PFSK-1 (cell line): ENCODE measurements around the gene BAG2.

Experiments used
- POLR2AphosphoS5 ChIP-seq: IDR thresholded peaks from 2 replicates; pipeline ENCODE4 v1.6.1; 2012; ENCODE audit warnings: low read depth, mild to moderate bottlenecking, control low read depth, low read length, moderate library complexity
- TAF1 ChIP-seq: IDR thresholded peaks from 2 replicates; pipeline ENCODE4 v1.6.1; 2012; ENCODE audit warnings: low read length, control low read depth, borderline replicate concordance; ENCODE audit not compliant: insufficient read depth
- TF ChIP-seq, protein P1 (sequence below), 2 experiments: IDR thresholded peaks; 2 replicates each; pipeline versions ENCODE4 v1.6.1 to v1.8.0; 2011 to 2012; ENCODE audit warnings: low read depth in 2 of 2, low read length in 2 of 2, control low read depth in 1 of 2, inconsistent platforms in 1 of 2, mild to moderate bottlenecking in 1 of 2, moderate library complexity in 1 of 2; ENCODE audit not compliant: insufficient read depth in 1 of 2

Gene BAG2

DNA sequence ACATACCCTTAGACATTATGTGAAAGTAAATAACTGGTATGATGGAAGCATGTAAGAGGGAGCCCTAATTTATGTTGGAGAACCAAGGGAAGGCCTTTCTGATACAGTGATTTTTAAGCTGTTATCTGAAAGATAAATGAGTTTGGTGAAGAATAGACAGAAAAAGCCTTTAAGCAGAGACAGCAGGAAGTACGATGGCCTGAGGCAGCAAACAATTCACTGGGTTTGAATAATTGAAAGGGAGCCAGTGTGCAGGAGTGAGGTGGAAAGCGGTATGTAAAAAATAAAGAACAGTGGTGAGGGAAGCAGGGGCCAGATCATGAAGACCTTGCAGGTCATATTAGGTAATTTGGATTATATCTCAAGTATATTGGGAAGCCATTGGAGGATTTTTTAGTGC, 54.1 kb downstream of the BAG2 start:
- TF ChIP-seq POLR2AphosphoS5 (no peak), TAF1 (no peak)
- TF ChIP-seq, protein P1, sequence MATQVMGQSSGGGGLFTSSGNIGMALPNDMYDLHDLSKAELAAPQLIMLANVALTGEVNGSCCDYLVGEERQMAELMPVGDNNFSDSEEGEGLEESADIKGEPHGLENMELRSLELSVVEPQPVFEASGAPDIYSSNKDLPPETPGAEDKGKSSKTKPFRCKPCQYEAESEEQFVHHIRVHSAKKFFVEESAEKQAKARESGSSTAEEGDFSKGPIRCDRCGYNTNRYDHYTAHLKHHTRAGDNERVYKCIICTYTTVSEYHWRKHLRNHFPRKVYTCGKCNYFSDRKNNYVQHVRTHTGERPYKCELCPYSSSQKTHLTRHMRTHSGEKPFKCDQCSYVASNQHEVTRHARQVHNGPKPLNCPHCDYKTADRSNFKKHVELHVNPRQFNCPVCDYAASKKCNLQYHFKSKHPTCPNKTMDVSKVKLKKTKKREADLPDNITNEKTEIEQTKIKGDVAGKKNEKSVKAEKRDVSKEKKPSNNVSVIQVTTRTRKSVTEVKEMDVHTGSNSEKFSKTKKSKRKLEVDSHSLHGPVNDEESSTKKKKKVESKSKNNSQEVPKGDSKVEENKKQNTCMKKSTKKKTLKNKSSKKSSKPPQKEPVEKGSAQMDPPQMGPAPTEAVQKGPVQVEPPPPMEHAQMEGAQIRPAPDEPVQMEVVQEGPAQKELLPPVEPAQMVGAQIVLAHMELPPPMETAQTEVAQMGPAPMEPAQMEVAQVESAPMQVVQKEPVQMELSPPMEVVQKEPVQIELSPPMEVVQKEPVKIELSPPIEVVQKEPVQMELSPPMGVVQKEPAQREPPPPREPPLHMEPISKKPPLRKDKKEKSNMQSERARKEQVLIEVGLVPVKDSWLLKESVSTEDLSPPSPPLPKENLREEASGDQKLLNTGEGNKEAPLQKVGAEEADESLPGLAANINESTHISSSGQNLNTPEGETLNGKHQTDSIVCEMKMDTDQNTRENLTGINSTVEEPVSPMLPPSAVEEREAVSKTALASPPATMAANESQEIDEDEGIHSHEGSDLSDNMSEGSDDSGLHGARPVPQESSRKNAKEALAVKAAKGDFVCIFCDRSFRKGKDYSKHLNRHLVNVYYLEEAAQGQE (IDR thresholded peaks at IDR 0.05; ENCODE audit: insufficient read depth in 1 of 2, low read depth in 2 of 2, low read length in 2 of 2) = no peak
